Astrocyte (in vitro differentiated cells and primary cell): ENCODE results near the gene ARHGAP20.

Experiments used
- EZH2 ChIP-seq: IDR thresholded peaks from 2 replicates; pipeline ENCODE4 v1.6.1; 2012; ENCODE audit warnings: mild to moderate bottlenecking, low read length, inconsistent platforms; ENCODE audit not compliant: insufficient read depth
- TF ChIP-seq, protein P1 (sequence below): IDR thresholded peaks from 2 replicates; pipeline ENCODE4 v1.5.1; 2011; ENCODE audit warnings: low read depth, mild to moderate bottlenecking, inconsistent platforms, low read length, moderate library complexity; ENCODE audit not compliant: insufficient read depth

GRCh38 chr11:110715541-110715940 lies 3.3 kb upstream of the ARHGAP20 start:
- TF ChIP-seq, protein P1, sequence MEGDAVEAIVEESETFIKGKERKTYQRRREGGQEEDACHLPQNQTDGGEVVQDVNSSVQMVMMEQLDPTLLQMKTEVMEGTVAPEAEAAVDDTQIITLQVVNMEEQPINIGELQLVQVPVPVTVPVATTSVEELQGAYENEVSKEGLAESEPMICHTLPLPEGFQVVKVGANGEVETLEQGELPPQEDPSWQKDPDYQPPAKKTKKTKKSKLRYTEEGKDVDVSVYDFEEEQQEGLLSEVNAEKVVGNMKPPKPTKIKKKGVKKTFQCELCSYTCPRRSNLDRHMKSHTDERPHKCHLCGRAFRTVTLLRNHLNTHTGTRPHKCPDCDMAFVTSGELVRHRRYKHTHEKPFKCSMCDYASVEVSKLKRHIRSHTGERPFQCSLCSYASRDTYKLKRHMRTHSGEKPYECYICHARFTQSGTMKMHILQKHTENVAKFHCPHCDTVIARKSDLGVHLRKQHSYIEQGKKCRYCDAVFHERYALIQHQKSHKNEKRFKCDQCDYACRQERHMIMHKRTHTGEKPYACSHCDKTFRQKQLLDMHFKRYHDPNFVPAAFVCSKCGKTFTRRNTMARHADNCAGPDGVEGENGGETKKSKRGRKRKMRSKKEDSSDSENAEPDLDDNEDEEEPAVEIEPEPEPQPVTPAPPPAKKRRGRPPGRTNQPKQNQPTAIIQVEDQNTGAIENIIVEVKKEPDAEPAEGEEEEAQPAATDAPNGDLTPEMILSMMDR, result no peak
- TF ChIP-seq EZH2, result no peak
